Activated CD4-positive, alpha-beta memory T cell treated with anti-CD3 and anti-CD28 coated beads, Interleukin-2, amount 10 ng/mL, durations not matched to agents 7 days and 5 days (primary cell): ENCODE measurements around the gene COX14. TPM values are rescaled to one million over a fixed set of nuclear protein-coding genes. Genes with fewer than 3 reads are reported as not detected.

Experiments used
- CTCF ChIA-PET: fragments of 350-600 bp; sonication (Branson Sonifier 250); formaldehyde crosslinking; loops from one replicate; lab custom pipeline; 2021; ENCODE audit warnings: antibody characterized with exemption, inconsistent platforms; lab: Charles Lee
- POLR2A ChIA-PET: fragments of 350-600 bp; sonication (Branson Sonifier 250); formaldehyde crosslinking; loops from one replicate; lab custom pipeline; 2021; ENCODE audit warnings: antibody characterized with exemption; lab: Charles Lee
- DNase-seq: peaks from one replicate; pipeline ENCODE4 v3.0.0-alpha.2; 2020
- H3K27ac Mint-ChIP-seq: one replicate; pipeline ENCODE4 v1.8.0; 2021; ENCODE audit warnings: mild to moderate bottlenecking, mixed read lengths
- H3K27me3 Mint-ChIP-seq: one replicate; pipeline ENCODE4 v1.8.0; 2021; ENCODE audit warnings: mixed read lengths
- H3K36me3 Mint-ChIP-seq: one replicate; pipeline ENCODE4 v1.8.0; 2021; ENCODE audit warnings: low read depth, mixed read lengths
- H3K4me1 Mint-ChIP-seq: one replicate; pipeline ENCODE4 v1.8.0; 2021; ENCODE audit warnings: mixed read lengths
- H3K4me3 Mint-ChIP-seq: one replicate; pipeline ENCODE4 v1.8.0; 2021; ENCODE audit warnings: mild to moderate bottlenecking, mixed read lengths
- H3K9me3 Mint-ChIP-seq: one replicate; pipeline ENCODE4 v1.8.0; 2021; ENCODE audit warnings: mixed read lengths
- total RNA-seq, 2 experiments: library from RNA; stranded (reverse); gene quantifications; one replicate each; pipeline ENCODE4 v1.2.3, GENCODE V29; 2021

COX14 gene
- total RNA-seq, 2 experiments from 2014 or later, result 53.5 to 55.3 TPM

DNA sequence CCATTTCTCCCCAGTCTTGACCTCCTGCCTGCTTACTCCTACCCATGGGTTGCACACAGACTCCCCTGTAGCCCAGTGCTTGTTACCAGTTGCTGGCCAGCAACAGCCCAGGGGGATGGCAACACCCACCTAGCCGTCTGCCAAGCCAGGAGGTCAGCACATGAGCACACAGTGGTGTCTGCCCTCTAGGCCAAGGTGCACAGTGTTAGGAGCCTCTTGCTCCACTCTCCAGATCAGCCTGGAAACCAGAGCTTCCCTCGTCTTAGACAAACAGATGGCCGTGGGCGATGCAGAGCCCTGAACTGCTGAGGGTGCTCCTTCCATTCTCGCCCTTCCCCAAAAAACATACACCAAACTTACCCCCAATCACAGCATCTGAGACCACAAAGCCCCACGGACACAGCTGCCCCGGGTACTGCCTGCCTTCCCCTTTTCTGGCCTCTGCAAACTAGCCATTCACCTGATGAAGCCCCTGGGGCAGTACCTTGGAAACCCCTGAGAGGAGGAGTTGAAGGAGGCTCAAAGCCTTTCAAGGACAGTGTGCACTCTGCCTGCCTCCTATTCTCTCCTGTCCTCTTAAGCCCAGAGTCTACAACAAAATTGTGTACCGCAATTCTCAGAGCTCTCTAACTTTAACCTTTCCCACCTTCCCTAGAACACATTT lies 9.3 kb upstream of the COX14 start:
- H3K36me3 Mint-ChIP-seq, result peaks cover 34% of the 10 kb centered on the region
- no peak overlapping the region for H3K27ac Mint-ChIP-seq
- H3K27me3 Mint-ChIP-seq, result no peaks in the 10 kb centered on the region
- no peak for DNase-seq
- H3K9me3 Mint-ChIP-seq, result no peaks in the 10 kb centered on the region
- H3K4me3 Mint-ChIP-seq, result no peak overlapping the region
- CTCF ChIA-PET, result interaction anchor here (0.9 to 6.5 kb wide), 2 partner anchors 9 to 13 kb away, joined by 3 to 57 read pairs; partner anchors contain the start of gene COX14
- POLR2A ChIA-PET, result interaction anchor here (1.2 to 1.4 kb wide), 2 partner anchors 9 to 18 kb away, joined by 5 to 6 read pairs; partner anchors contain the start of genes COX14 and SMARCD1
- no peaks in the 10 kb centered on the region for H3K4me1 Mint-ChIP-seq

DNA sequence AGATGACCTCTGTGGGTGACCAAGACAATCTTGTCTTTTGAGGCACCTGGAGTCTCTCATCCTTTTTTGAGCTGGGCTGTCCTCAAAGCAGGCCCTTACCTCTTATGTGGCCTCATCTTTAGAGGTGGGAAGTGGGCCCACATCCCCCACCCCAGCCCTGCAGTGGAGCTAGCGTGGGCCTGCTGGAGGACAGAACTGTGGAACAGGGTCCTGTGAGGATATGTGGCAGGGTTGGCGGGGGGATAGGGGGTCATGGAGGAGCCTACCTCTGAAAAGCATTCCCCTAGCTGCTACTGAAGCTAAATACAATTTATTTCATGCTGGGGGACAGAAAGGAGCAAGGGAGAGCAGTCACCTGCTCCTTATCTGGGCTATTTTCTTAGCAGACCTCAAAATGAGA lies 8.7 kb upstream of the COX14 start:
- Mint-ChIP-seq H3K4me1 (peaks cover under 1% of the 10 kb centered on the region), H3K4me3 (no peak overlapping the region), H3K36me3 (peaks cover 28% of the 10 kb centered on the region), H3K27me3 (no peaks in the 10 kb centered on the region), H3K27ac (no peak overlapping the region), H3K9me3 (no peaks in the 10 kb centered on the region)
- no peak for DNase-seq
- ChIA-PET POLR2A (interaction anchor here (1.2 to 1.4 kb wide), 2 partner anchors 9 to 18 kb away, joined by 5 to 6 read pairs; partner anchors contain the start of genes COX14 and SMARCD1), CTCF (interaction anchor here (0.9 to 6.5 kb wide), 3 partner anchors 8 to 18 kb away, joined by 3 to 57 read pairs (median 5); partner anchors contain the start of genes COX14 and SMARCD1)

DNA sequence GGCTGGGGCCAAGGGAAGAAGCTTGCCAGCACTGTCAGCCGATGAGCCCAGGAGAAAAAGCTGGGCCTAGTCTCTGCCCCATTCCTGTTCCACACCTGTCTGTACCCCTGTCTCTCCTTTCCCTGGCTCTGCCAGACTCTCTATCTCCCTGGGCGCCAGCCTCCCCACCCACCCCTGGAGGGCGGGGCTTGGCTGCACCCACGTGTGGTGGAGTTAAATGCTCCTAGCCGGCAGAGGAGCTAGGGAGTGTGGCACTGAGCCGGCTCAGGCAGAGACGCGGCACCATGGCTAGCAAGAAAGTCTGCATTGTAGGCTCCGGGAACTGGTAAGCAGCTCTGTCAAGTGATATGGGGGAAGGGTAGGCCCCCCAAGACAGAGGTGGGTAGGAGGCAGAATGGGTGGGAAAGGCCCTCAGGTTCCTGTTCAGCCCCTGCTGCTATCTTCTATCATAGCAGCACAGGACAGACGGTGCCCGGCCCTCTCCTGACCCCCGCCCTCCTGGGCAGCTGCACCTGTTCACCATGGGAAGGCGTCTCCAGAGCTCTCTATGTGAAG lies 8.2 kb upstream of the COX14 start, which contains the start of gene GPD1:
TSS of gene GPD1 (plus strand) at position 242 of the 555 bp plus-strand sequence. CDS start at position 285, 43 bp downstream.
- no peak for DNase-seq
- no peak within 1 kb of the TSS for H3K27ac Mint-ChIP-seq
- H3K4me3 Mint-ChIP-seq, result no peak within 1 kb of the TSS
- ChIA-PET POLR2A (interaction anchor here (1.4 kb wide), 1 partner anchor 19 kb away, joined by 5 read pairs; the partner anchor contains the start of gene SMARCD1), CTCF (interaction anchor here (0.9 to 6.5 kb wide), 3 partner anchors 8 to 19 kb away, joined by 3 to 57 read pairs (median 5); partner anchors contain the start of genes COX14 and SMARCD1)
- H3K36me3 Mint-ChIP-seq, result peaks cover 23% of the 10 kb centered on the region
- no peaks in the 10 kb centered on the region for H3K9me3 Mint-ChIP-seq
- H3K27me3 Mint-ChIP-seq, result no peaks in the 10 kb centered on the region
- H3K4me1 Mint-ChIP-seq, result peaks cover 3% of the 10 kb centered on the region

DNA sequence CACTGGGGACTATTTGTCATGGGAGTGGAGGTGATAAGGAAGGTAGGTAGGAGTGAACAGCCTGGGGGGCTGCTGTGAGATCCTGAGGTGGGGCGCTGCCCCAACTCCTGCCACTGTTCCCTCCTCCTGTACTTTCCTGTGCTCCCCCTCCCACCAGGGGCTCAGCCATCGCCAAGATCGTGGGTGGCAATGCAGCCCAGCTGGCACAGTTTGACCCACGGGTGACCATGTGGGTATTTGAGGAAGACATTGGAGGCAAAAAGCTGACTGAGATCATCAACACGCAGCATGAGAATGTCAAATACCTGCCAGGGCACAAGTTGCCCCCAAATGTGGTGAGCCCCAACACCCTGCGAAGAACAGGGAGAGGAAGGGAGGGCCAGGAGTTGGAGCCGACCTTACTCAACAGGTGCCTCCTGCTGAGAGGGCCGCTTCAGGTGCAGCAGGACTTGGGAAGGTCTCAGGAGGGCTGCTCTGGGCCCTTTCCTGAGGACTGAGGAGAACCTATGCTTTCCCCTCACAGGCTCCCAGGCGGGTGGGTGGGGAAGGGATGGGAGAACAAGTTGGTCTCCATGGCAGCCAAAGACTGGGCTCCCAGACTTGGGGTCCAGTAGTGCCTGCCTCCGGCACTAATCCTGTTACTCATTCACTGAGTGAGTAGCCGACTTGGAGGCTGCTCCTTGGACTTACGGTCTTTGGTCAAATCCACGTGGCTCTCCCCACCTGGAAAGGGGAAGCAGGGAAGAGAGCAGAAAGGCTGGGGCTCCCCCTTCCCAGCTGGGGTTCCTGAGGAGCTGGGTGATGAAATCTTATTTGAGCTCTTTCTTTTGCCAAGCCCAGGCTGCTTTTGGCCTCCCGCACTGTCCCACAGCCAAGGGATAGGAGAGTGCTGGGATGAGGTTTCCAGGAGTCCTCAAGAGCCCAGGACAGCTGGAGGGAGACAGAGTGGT lies 7.3 kb upstream of the COX14 start:
- no peak for DNase-seq
- Mint-ChIP-seq H3K4me1 (peaks cover 3% of the 10 kb centered on the region), H3K27me3 (no peaks in the 10 kb centered on the region), H3K27ac (no peak overlapping the region), H3K4me3 (no peak overlapping the region), H3K36me3 (peaks cover 15% of the 10 kb centered on the region), H3K9me3 (no peaks in the 10 kb centered on the region)
- ChIA-PET POLR2A (interaction anchor here (1.4 kb wide), 2 partner anchors 20 to 79 kb away, joined by 3 to 5 read pairs; partner anchors contain the start of genes RACGAP1 and SMARCD1), CTCF (interaction anchor here (6.5 to 9.8 kb wide), 2 partner anchors 7 to 16 kb away, joined by 57 to 181 read pairs; partner anchors contain the start of genes COX14 and SMARCD1)

DNA sequence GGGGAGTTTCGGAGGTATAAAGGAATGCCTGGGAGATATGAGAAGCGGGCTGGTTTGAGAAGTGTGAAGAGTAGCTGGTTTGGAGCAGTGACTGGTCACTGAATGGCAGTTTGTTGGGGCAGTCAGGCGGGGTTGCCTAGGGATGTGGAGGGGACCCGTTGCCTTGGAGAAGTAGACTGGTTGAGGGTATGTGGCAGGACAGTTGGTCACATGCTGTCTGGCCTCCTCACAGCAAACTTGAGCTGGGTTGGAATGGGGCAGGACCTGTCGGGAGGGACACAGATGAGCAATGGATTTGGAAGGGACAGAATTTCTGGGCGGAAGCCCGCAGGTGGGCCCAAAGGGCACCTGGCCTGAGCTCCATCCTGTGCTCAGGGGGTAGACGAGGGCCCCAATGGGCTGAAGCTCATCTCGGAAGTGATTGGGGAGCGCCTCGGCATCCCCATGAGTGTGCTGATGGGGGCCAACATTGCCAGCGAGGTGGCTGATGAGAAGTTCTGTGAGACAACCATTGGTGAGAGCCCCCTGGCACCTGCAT lies 6.1 kb upstream of the COX14 start:
- Mint-ChIP-seq H3K4me1 (peaks cover 13% of the 10 kb centered on the region), H3K27me3 (no peaks in the 10 kb centered on the region), H3K9me3 (no peaks in the 10 kb centered on the region), H3K27ac (no peak overlapping the region), H3K36me3 (peaks cover 7% of the 10 kb centered on the region), H3K4me3 (no peak overlapping the region)
- DNase-seq, result no peak
- ChIA-PET POLR2A (interaction anchor here (1.4 to 1.8 kb wide), 2 partner anchors 20 to 81 kb away, joined by 3 to 9 read pairs; partner anchors contain the start of genes RACGAP1 and SMARCD1), CTCF (interaction anchor here (0.6 to 9.8 kb wide), 3 partner anchors 10 to 209 kb away, joined by 3 to 181 read pairs (median 3); partner anchors contain the start of gene SMARCD1)

DNA sequence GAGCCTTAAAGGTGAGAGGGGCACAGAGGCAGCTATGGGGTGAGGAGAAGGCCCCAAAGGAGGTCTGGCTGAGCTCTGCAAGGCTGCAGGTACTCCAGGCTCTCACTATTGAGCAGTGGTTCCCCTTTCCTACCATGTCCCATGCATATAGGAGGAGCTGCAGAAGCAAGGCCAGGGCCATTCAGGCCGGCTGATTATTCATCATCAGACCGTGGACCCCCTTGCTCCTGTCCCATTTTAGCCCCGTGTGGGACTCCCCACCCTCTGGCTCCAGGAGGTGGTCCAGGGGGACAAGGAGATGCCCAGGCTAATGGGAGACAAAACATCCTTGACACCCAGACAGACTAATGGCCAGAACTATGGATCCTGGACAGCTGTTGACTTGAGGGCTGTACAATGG lies 5.1 kb upstream of the COX14 start:
- POLR2A ChIA-PET, result interaction anchor here (1.8 kb wide), 1 partner anchor 21 kb away, joined by 9 read pairs; the partner anchor contains the start of gene SMARCD1

DNA sequence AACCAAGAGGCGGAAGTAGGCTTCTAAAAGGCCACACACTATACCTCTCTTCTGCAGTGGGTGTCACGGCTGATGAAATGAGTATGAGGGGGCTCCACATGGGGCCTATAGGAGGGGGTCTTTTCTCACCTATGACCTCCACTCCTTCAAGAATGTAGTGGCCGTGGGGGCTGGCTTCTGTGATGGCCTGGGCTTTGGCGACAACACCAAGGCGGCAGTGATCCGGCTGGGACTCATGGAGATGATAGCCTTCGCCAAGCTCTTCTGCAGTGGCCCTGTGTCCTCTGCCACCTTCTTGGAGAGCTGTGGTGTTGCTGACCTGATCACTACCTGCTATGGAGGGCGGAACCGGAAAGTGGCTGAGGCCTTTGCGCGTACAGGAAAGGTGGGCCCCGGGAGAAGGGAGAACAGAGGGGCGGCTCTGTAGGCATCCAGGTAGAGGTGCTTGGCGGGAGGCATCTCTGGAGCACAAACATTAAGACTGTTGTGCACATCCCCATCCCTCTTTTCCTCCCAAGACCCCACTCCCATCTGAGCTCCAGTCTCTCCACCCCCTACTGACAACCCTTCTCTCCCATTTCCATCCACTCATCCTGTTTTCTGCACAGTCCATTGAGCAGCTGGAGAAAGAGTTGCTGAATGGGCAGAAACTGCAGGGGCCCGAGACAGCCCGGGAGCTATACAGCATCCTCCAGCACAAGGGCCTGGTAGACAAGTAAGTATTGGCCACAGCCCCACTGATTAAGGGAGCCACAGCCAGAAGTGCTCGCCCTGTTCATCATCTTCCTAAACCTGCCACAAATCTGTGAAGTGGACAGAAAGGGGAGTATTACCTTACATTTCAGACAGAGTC lies 4.4 kb upstream of the COX14 start:
- Mint-ChIP-seq H3K4me1 (peaks cover 19% of the 10 kb centered on the region), H3K27me3 (no peaks in the 10 kb centered on the region), H3K9me3 (no peaks in the 10 kb centered on the region), H3K36me3 (peaks cover 4% of the 10 kb centered on the region), H3K27ac (no peak overlapping the region), H3K4me3 (no peak overlapping the region)
- ChIA-PET CTCF (interaction anchor here (1.2 to 9.8 kb wide), 3 partner anchors 19 to 260 kb away, joined by 3 to 181 read pairs (median 7); partner anchors contain the start of gene SMARCD1), POLR2A (interaction anchor here (0.8 to 1.8 kb wide), 2 partner anchors 12 to 22 kb away, joined by 4 to 9 read pairs; partner anchors contain the start of gene SMARCD1)
- DNase-seq, result no peak

More for the DNA sequence above, 5.1 kb upstream of the COX14 start:
- H3K4me1 Mint-ChIP-seq, result peaks cover 19% of the 10 kb centered on the region
- no peak for DNase-seq
- CTCF ChIA-PET, result interaction anchor here (1.4 to 9.8 kb wide), 2 partner anchors 19 to 208 kb away, joined by 3 to 181 read pairs; partner anchors contain the start of gene SMARCD1
- H3K9me3 Mint-ChIP-seq, result no peaks in the 10 kb centered on the region
- no peak overlapping the region for H3K27ac Mint-ChIP-seq
- no peak overlapping the region for H3K4me3 Mint-ChIP-seq
- H3K36me3 Mint-ChIP-seq, result peaks cover 1% of the 10 kb centered on the region
- no peaks in the 10 kb centered on the region for H3K27me3 Mint-ChIP-seq

DNA sequence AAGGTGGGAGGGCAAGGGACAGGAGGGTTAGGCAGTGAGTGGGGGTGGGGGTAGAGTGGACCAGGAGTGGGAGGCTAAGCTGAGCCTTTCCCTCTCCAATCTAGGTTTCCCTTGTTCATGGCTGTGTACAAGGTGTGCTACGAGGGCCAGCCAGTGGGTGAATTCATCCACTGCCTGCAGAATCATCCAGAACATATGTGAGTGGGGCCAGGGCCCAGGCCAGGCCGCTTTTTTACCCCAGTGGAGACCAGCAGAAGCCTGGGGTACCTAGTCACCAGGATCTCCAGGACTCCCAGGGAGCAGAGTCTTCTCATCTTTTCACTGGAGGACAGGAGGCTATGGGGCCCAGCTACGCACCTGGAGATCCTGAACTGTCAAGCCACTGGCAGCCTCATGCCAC lies 2.7 kb upstream of the COX14 start:
- ChIA-PET POLR2A (interaction anchor here (1.9 to 4.1 kb wide), 4 partner anchors 13 to 174 kb away, joined by 6 to 48 read pairs (median 27); partner anchors contain the start of genes LIMA1 and SMARCD1), CTCF (interaction anchor here (0.9 to 9.8 kb wide), 7 partner anchors 8 to 164 kb away, joined by 6 to 181 read pairs (median 55); partner anchors contain the start of genes CERS5, GPD1 and SMARCD1)
- DNase-seq, result no peak
- peaks cover 28% of the 10 kb centered on the region for H3K4me1 Mint-ChIP-seq
- H3K27me3 Mint-ChIP-seq, result no peaks in the 10 kb centered on the region
- H3K4me3 Mint-ChIP-seq, result no peak overlapping the region
- H3K9me3 Mint-ChIP-seq, result no peaks in the 10 kb centered on the region
- peaks cover 10% of the 10 kb centered on the region for H3K36me3 Mint-ChIP-seq
- no peak overlapping the region for H3K27ac Mint-ChIP-seq

DNA sequence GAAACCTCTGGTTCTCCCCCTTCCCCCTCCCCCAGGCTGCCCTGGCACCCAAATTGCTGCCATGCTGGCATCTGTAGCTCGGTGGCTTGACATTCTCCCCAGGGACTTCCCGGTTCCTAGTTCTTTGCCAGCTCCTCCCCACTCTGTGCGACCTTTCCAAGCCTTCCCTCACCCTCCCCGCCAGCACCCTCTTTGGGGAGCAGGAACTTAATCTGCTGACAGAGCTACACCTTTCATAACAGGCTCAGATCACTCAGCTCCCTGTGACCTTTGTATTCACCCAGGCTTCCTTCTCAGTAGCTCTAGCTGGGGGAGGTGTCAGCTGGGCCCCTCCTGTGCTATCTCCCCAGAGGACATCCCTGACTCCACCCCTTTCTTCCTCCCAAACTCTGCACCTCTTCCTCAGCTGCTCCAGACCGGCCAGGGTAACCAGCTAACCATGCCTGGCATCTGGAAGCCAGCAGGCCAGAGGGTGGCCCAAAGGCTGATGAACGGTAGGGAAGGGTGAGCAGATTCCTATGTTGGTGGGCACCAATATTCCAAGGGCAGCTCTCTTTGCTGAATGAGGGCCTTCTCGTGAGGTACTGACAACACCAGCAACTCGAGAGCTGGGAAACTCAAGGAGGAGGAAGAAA lies 1.8 kb upstream of the COX14 start:
- Mint-ChIP-seq H3K4me1 (peaks cover 30% of the 10 kb centered on the region), H3K36me3 (peaks cover 13% of the 10 kb centered on the region), H3K9me3 (no peaks in the 10 kb centered on the region), H3K27ac (peak overlapping the region; percentile 47), H3K27me3 (no peaks in the 10 kb centered on the region), H3K4me3 (peak overlapping the region; percentile 36)
- ChIA-PET CTCF (interaction anchor here (1.0 to 9.8 kb wide), 31 partner anchors 9 to 291 kb away, joined by 3 to 181 read pairs (median 13); partner anchors contain the start of genes BCDIN3D, CERS5, GPD1 and LARP4), POLR2A (interaction anchor here (1.3 to 5.4 kb wide), 7 partner anchors 12 to 173 kb away, joined by 4 to 60 read pairs (median 15); partner anchors contain the start of genes CERS5, LIMA1 and SMARCD1)
- no peak for DNase-seq

DNA sequence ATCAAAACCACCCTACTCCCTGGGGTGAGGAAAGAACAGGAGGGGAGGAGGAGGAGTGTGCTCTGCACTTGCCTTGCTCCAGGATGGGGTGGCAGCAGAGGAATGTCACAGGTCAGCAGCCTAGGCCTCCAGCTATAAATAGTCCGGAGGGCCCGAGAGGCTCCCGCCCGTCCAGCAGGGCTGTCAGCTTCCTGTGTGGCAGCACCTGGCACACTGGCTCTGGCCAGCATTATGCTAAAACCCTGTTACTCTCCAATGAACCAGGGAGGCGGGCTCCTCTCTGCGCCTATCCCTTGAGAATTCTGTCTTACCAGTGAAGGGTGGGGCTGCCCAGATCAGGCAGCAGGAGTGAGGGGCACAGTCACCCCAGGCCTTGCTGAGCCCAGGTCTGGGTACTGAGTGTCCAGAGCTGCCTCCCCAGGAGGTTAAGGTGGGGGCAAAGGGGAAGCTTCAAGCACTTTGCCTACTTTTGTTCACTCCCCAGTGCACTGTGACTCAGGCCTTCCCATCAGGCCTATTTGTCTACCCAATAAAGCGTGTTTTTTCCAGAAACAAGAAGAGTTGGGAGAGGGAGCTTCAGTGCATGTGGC lies 1.2 kb upstream of the COX14 start:
- H3K27me3 Mint-ChIP-seq, result no peaks in the 10 kb centered on the region
- DNase-seq, result peak; percentile 18
- peak overlapping the region; percentile 93 for H3K4me3 Mint-ChIP-seq
- CTCF ChIA-PET, result interaction anchor here (1.0 to 9.8 kb wide), 54 partner anchors 10 to 498 kb away, joined by 3 to 181 read pairs (median 8); partner anchors contain the start of genes BCDIN3D, CERS5, GPD1 and LARP4
- H3K27ac Mint-ChIP-seq, result peak overlapping the region; percentile 96
- peaks cover 18% of the 10 kb centered on the region for H3K36me3 Mint-ChIP-seq
- no peaks in the 10 kb centered on the region for H3K9me3 Mint-ChIP-seq
- peaks cover 36% of the 10 kb centered on the region for H3K4me1 Mint-ChIP-seq
- POLR2A ChIA-PET, result interaction anchor here (1.2 to 5.4 kb wide), 15 partner anchors 11 to 422 kb away, joined by 3 to 60 read pairs (median 12); partner anchors contain the start of genes CERS5, LIMA1, RACGAP1 and SMARCD1
